Endodermal cell (in vitro differentiated cells): ENCODE data around the gene IFNA17. TPM values are rescaled to one million over a fixed set of nuclear protein-coding genes. Genes with fewer than 3 reads are reported as not detected.
"Not testable (repeated sequence)": the region's sequence is repeated elsewhere in the genome, so short reads cannot be mapped to it uniquely, and the experiment has no call there.

Experiments used
- DNase-seq: peaks from one replicate; pipeline ENCODE4 v3.0.0-alpha.2; 2017
- H3K27ac ChIP-seq: 2 replicates; pipeline ENCODE4 v1.5.1; 2013; ENCODE audit warnings: mild to moderate bottlenecking, low read depth, low read length, moderate library complexity
- H3K27me3 ChIP-seq: 2 replicates; pipeline ENCODE4 v1.6.1; 2013; ENCODE audit warnings: mild to moderate bottlenecking, low read length, moderate library complexity; ENCODE audit not compliant: insufficient read depth, control insufficient read depth, poor library complexity, severe bottlenecking
- H3K36me3 ChIP-seq: 2 replicates; pipeline ENCODE4 v1.7.0; 2013; ENCODE audit warnings: mild to moderate bottlenecking, low read length, moderate library complexity; ENCODE audit not compliant: control insufficient read depth, insufficient read depth
- H3K4me1 ChIP-seq: one replicate; pipeline ENCODE4 v1.7.0; 2013; ENCODE audit warnings: low read length; ENCODE audit not compliant: control insufficient read depth, insufficient read depth
- H3K4me3 ChIP-seq: 2 replicates; pipeline ENCODE4 v1.5.1; 2013; ENCODE audit warnings: mild to moderate bottlenecking, low read length, moderate library complexity
- H3K9ac ChIP-seq: 2 replicates; pipeline ENCODE4 v1.6.1; 2013; ENCODE audit warnings: mild to moderate bottlenecking, low read length, moderate library complexity; ENCODE audit not compliant: poor library complexity, severe bottlenecking; ENCODE audit errors: extremely low read depth
- H3K9me3 ChIP-seq: 2 replicates; pipeline ENCODE4 v1.6.1; 2013; ENCODE audit warnings: mild to moderate bottlenecking, low read length, moderate library complexity; ENCODE audit not compliant: control insufficient read depth
- H3K27ac Mint-ChIP-seq: 2 replicates; pipeline ENCODE4 v1.8.0; 2020; ENCODE audit warnings: mixed read lengths
- H3K27me3 Mint-ChIP-seq: 2 replicates; pipeline ENCODE4 v1.8.0; 2021; ENCODE audit warnings: mild to moderate bottlenecking, mixed read lengths; ENCODE audit not compliant: insufficient read depth
- H3K36me3 Mint-ChIP-seq: 2 replicates; pipeline ENCODE4 v1.8.0; 2020; ENCODE audit warnings: low read depth, mixed read lengths
- H3K4me1 Mint-ChIP-seq: 2 replicates; pipeline ENCODE4 v1.8.0; 2020; ENCODE audit warnings: mixed read lengths
- H3K4me3 Mint-ChIP-seq: 2 replicates; pipeline ENCODE4 v1.8.0; 2020; ENCODE audit warnings: mild to moderate bottlenecking, moderate library complexity, mixed read lengths
- H3K9me3 Mint-ChIP-seq: 2 replicates; pipeline ENCODE4 v1.8.0; 2020; ENCODE audit warnings: mild to moderate bottlenecking, mixed read lengths
- CTCF ChIP-seq: fragments of 200-600 bp; sonication (generic); conservative IDR thresholded peaks from 2 replicates; pipeline ENCODE4 v1.5.0; 2021; ENCODE audit warnings: antibody characterized with exemption, mild to moderate bottlenecking
- WGBS, 2 experiments: methylation state at CpG; one replicate each; pipeline versions ENCODE4 v1.1.5 to v1.1.7; 2013; ENCODE audit warnings: missing lambda C conversion rate in 2 of 2, mixed read lengths in 1 of 2; ENCODE audit not compliant: insufficient coverage in 1 of 2, insufficient read length in 1 of 2; 5-methylcytosine and 5-hydroxymethylcytosine counted together
- total RNA-seq, 2 donors: library from RNA; stranded (reverse); fragmentation: NEBNext Ultra II Directional in 1 of 2; extraction: Animal tissue kit (Norgen Biotek cat#: 25700) in 1 of 2; gene quantifications; 2 replicates in 1 of 2; 3 replicates in 1 of 2; pipeline ENCODE4 v1.2.1, GENCODE V29; 2021

IFNA17 gene
- total RNA-seq, 2 donors from 2014 or later, result not detected

GRCh38 chr9:21205204-21205603 lies 22.8 kb downstream of the IFNA17 start:
- H3K4me3 Mint-ChIP-seq, result no peak overlapping the region
- H3K36me3 ChIP-seq, result no peaks in the 10 kb centered on the region
- H3K4me3 ChIP-seq, result no peak overlapping the region
- H3K27ac Mint-ChIP-seq, result no peak overlapping the region
- peaks cover 2% of the 10 kb centered on the region for H3K9me3 Mint-ChIP-seq
- H3K36me3 Mint-ChIP-seq, result no peaks in the 10 kb centered on the region
- H3K4me1 ChIP-seq, result no peaks in the 10 kb centered on the region
- no peak for DNase-seq
- no peaks in the 10 kb centered on the region for H3K4me1 Mint-ChIP-seq
- no peak for TF ChIP-seq CTCF
- H3K27me3 ChIP-seq, result no peaks in the 10 kb centered on the region
- H3K9me3 ChIP-seq, result no peaks in the 10 kb centered on the region
- peaks cover 19% of the 10 kb centered on the region for H3K27me3 Mint-ChIP-seq
- no peak overlapping the region for H3K9ac ChIP-seq
- no peak overlapping the region for H3K27ac ChIP-seq

- peaks cover 24% of the 10 kb centered on the region for H3K27me3 Mint-ChIP-seq
- WGBS, 2 experiments, result 69% methylated on average over 2 to 4 of the region's 4 CpGs
- not testable (repeated sequence) for H3K9me3 Mint-ChIP-seq, H3K4me1 ChIP-seq, H3K9ac ChIP-seq, H3K36me3 ChIP-seq, H3K27me3 ChIP-seq, H3K4me1 Mint-ChIP-seq, H3K27ac ChIP-seq, H3K4me3 Mint-ChIP-seq, H3K9me3 ChIP-seq, H3K36me3 Mint-ChIP-seq, H3K4me3 ChIP-seq, DNase-seq, H3K27ac Mint-ChIP-seq
Observed at GRCh38 chr9:21202105-21202504, 25.9 kb downstream of the IFNA17 start, which contains the start of gene IFNA7. TSS of gene IFNA7 (minus strand) at chr9:21202205. CDS start at chr9:21202165, 40 bp downstream.

GRCh38 chr9:21194867-21195776 lies 32.9 kb downstream of the IFNA17 start:
- peaks cover 25% of the 10 kb centered on the region for H3K27me3 Mint-ChIP-seq
- DNase-seq, H3K4me3 ChIP-seq, H3K9me3 ChIP-seq, H3K9ac ChIP-seq, H3K36me3 Mint-ChIP-seq, H3K36me3 ChIP-seq, H3K4me3 Mint-ChIP-seq, H3K4me1 Mint-ChIP-seq, H3K9me3 Mint-ChIP-seq, H3K27ac ChIP-seq, H3K27ac Mint-ChIP-seq, H3K4me1 ChIP-seq, H3K27me3 ChIP-seq: not testable (repeated sequence)
- TF ChIP-seq CTCF, result peak; percentile 81
- WGBS, 2 experiments, result 51 to 67% methylated on average over 1 to 6 of the region's 6 CpGs

GRCh38 chr9:21187487-21187886 lies 40.5 kb downstream of the IFNA17 start, which contains the start of gene IFNA4:
TSS of gene IFNA4 (minus strand) at chr9:21187587. CDS start at chr9:21187531, 56 bp downstream.
- H3K9me3 Mint-ChIP-seq, H3K36me3 ChIP-seq, H3K27ac Mint-ChIP-seq, H3K36me3 Mint-ChIP-seq, H3K9ac ChIP-seq, H3K9me3 ChIP-seq, DNase-seq, H3K4me1 ChIP-seq, H3K27ac ChIP-seq, H3K4me3 Mint-ChIP-seq, H3K27me3 ChIP-seq, H3K4me3 ChIP-seq, H3K4me1 Mint-ChIP-seq: not testable (repeated sequence)
- peaks cover 13% of the 10 kb centered on the region for H3K27me3 Mint-ChIP-seq
- WGBS, 2 experiments, result 80% methylated on average over 1 of the region's 3 CpGs; no CpG with 5 or more reads in 1 of the 2 experiments
